GM12864 (cell line): ENCODE results near the gene TALDO1.

Experiments
- DNase-seq: peaks from one replicate; pipeline ENCODE4 v3.0.0-alpha.2; 2011; ENCODE audit warnings: low read depth
- H3K4me3 ChIP-seq: 2 replicates; pipeline ENCODE4 v1.5.1; 2011; ENCODE audit warnings: mild to moderate bottlenecking, low read depth, low read length, control low read depth
- CTCF ChIP-seq: IDR thresholded peaks from 2 replicates; pipeline ENCODE4 v1.5.1; 2011; ENCODE audit warnings: low read depth, mild to moderate bottlenecking, moderate library complexity, low read length, control low read depth, inconsistent platforms; ENCODE audit errors: missing control alignments

Gene TALDO1

GRCh38 chr11:791658-792534 lies 44.6 kb downstream of the TALDO1 start:
- TF ChIP-seq CTCF, result no peak
- no peak for DNase-seq
- H3K4me3 ChIP-seq, result no peak overlapping the region

GRCh38 chr11:792535-792821 lies 45.2 kb downstream of the TALDO1 start:
- H3K4me3 ChIP-seq, result no peak overlapping the region
- TF ChIP-seq CTCF, result no peak
- DNase-seq, result no peak

GRCh38 chr11:792873-793272 lies 45.6 kb downstream of the TALDO1 start:
- no peak for TF ChIP-seq CTCF
- no peak overlapping the region for H3K4me3 ChIP-seq
- no peak for DNase-seq

GRCh38 chr11:793556-793955 lies 46.3 kb downstream of the TALDO1 start:
- TF ChIP-seq CTCF, result no peak
- H3K4me3 ChIP-seq, result no peak overlapping the region
- no peak for DNase-seq

GRCh38 chr11:794013-794765 lies 46.9 kb downstream of the TALDO1 start:
- TF ChIP-seq CTCF, result no peak
- no peak for DNase-seq
- H3K4me3 ChIP-seq, result no peak overlapping the region

GRCh38 chr11:794766-795633 lies 47.7 kb downstream of the TALDO1 start:
- no peak for TF ChIP-seq CTCF
- H3K4me3 ChIP-seq, result peak overlapping the region; percentile 97
- no peak for DNase-seq
